ENCODE measurements around the gene ELP5. TPM values are rescaled to one million over a fixed set of nuclear protein-coding genes. Genes with fewer than 3 reads are reported as not detected.

The ELP5 gene
- polyA plus RNA-seq, 3 donors: 36.1 to 49.5 (median 44.1) TPM

DNA sequence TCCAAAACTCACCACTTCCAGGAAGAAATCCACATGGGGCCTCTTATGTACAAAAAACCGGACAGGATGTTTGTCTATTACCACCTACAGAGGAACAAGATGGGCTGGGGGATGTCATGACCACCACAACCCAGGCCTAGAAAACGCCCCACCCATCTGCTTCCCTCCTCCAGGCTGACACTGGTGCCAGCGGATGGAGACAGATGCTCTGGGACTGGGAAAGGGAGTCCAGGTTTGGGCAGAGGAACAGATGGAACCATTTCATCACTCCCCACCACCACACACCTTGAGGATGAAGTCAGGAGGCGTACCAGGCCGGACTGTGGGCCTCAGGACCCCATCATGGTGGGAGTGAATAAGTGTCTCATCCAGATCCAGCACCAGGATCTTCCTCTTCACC lies 5.2 kb upstream of the ELP5 start:
- Mint-ChIP-seq H3K36me3 (peaks cover 24 to 40% of the 10 kb centered on the region in 2 donors), H3K27ac (peak overlapping the region in 3 of 7 donors; percentile 33 to 62 (median 61)), H3K4me3 (no peak overlapping the region), H3K4me1 (peaks cover 32% of the 10 kb centered on the region), H3K9me3 (peaks cover 0 to 4% (median 0%) of the 10 kb centered on the region in 7 donors), H3K27me3 (ENCODE audit: low read depth in 3 of 3) (no peaks in the 10 kb centered on the region)
- H3K4me2 ChIP-seq (replicated peaks; ENCODE audit: extremely low read depth, low read length, poor library complexity, severe bottlenecking): no peak overlapping the region
- no peak overlapping the region for H3K4me3 ChIP-seq (replicated peaks in 1 of 3; ENCODE audit: low read depth in 2 of 3, low read length in 3 of 3)
- peaks cover 28 to 34% of the 10 kb centered on the region in 2 donors for H3K4me1 ChIP-seq (ENCODE audit: control insufficient read depth in 1 of 2, insufficient read depth in 2 of 2, low read length in 2 of 2)
- H4K20me1 ChIP-seq (ENCODE audit: insufficient read depth, low read length): peaks cover 5% of the 10 kb centered on the region
- intact Hi-C loops (cut with micrococcal nuclease): no loop called here
- no peaks in the 10 kb centered on the region for H3K27me3 ChIP-seq (ENCODE audit: control insufficient read depth in 2 of 2, insufficient read depth in 2 of 2, low read length in 2 of 2)
- WGBS (ENCODE audit: insufficient coverage): 100% methylated on average over 1 of the region's 5 CpGs
- peaks cover 30% of the 10 kb centered on the region in 2 donors for H3K36me3 ChIP-seq (replicated peaks in 1 of 2; ENCODE audit: control insufficient read depth in 1 of 2, insufficient read depth in 2 of 2, low read length in 2 of 2)
- peaks cover 76% of the 10 kb centered on the region for H3K79me2 ChIP-seq (ENCODE audit: insufficient read depth, low read length)
- no peak overlapping the region for H2AFZ ChIP-seq (ENCODE audit: insufficient read depth, low read depth, low read length, poor library complexity, severe bottlenecking)
- no peaks in the 10 kb centered on the region for H3K9me3 ChIP-seq (replicated peaks in 1 of 2; ENCODE audit: control insufficient read depth in 1 of 2, insufficient read depth in 1 of 2, low read length in 2 of 2)
- DNase-seq: no peak
- no peak overlapping the region for H3K9ac ChIP-seq (ENCODE audit: insufficient read depth, low read length, poor library complexity, severe bottlenecking)
- TF ChIP-seq, protein P1, sequence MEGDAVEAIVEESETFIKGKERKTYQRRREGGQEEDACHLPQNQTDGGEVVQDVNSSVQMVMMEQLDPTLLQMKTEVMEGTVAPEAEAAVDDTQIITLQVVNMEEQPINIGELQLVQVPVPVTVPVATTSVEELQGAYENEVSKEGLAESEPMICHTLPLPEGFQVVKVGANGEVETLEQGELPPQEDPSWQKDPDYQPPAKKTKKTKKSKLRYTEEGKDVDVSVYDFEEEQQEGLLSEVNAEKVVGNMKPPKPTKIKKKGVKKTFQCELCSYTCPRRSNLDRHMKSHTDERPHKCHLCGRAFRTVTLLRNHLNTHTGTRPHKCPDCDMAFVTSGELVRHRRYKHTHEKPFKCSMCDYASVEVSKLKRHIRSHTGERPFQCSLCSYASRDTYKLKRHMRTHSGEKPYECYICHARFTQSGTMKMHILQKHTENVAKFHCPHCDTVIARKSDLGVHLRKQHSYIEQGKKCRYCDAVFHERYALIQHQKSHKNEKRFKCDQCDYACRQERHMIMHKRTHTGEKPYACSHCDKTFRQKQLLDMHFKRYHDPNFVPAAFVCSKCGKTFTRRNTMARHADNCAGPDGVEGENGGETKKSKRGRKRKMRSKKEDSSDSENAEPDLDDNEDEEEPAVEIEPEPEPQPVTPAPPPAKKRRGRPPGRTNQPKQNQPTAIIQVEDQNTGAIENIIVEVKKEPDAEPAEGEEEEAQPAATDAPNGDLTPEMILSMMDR (IDR thresholded peaks at IDR 0.05): no peak
- no peak overlapping the region for H3K27ac ChIP-seq (ENCODE audit: low read depth in 1 of 2, low read length in 2 of 2)

DNA sequence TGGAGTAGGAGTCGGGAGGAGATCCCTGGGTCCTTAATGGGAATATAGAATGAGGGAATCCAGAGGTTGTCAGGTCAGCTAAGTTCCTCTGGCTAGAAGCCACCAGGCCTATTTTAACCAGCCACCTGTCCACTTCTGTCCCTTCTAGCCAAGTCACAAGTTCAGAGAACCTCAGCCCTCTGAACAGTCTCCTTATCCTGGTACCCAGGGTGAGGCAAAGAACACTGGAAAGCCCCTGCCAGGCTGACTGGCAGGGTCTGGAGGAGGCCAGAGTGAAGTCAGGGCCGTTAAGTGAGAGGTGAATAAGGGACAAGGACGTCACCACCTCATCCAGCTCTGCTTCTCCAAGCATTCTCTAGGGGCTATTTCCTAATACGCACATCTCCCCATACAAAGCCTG lies 3.2 kb upstream of the ELP5 start:
- no peak overlapping the region for H3K4me2 ChIP-seq (replicated peaks; ENCODE audit: extremely low read depth, low read length, poor library complexity, severe bottlenecking)

More for the DNA sequence above, 3.2 kb upstream of the ELP5 start:
- H3K27ac ChIP-seq (ENCODE audit: low read depth in 1 of 2, low read length in 2 of 2): peak overlapping the region in 1 of 2 donors; percentile 9
- no peaks in the 10 kb centered on the region for H3K27me3 Mint-ChIP-seq (ENCODE audit: low read depth in 3 of 3)
- DNase-seq: no peak
- TF ChIP-seq, protein P1 (IDR thresholded peaks at IDR 0.05): no peak
- H4K20me1 ChIP-seq (ENCODE audit: insufficient read depth, low read length): peaks cover 5% of the 10 kb centered on the region
- H3K36me3 Mint-ChIP-seq: peaks cover 26 to 40% of the 10 kb centered on the region in 2 donors
- peaks cover 75% of the 10 kb centered on the region for H3K79me2 ChIP-seq (ENCODE audit: insufficient read depth, low read length)
- intact Hi-C loops (cut with micrococcal nuclease): no loop called here
- H3K4me3 ChIP-seq (replicated peaks in 1 of 3; ENCODE audit: low read depth in 2 of 3, low read length in 3 of 3): no peak overlapping the region
- no peak overlapping the region for H3K9ac ChIP-seq (ENCODE audit: insufficient read depth, low read length, poor library complexity, severe bottlenecking)
- no peak overlapping the region for H3K4me3 Mint-ChIP-seq
- no peaks in the 10 kb centered on the region for H3K27me3 ChIP-seq (ENCODE audit: control insufficient read depth in 2 of 2, insufficient read depth in 2 of 2, low read length in 2 of 2)
- peaks cover 28 to 30% of the 10 kb centered on the region in 2 donors for H3K36me3 ChIP-seq (replicated peaks in 1 of 2; ENCODE audit: control insufficient read depth in 1 of 2, insufficient read depth in 2 of 2, low read length in 2 of 2)
- WGBS (ENCODE audit: insufficient coverage): 90% methylated on average over 2 of the region's 4 CpGs
- H3K4me1 ChIP-seq (ENCODE audit: control insufficient read depth in 1 of 2, insufficient read depth in 2 of 2, low read length in 2 of 2): peaks cover 31 to 36% of the 10 kb centered on the region in 2 donors
- H3K9me3 Mint-ChIP-seq: no peaks in the 10 kb centered on the region
- H3K27ac Mint-ChIP-seq: peak overlapping the region in 3 of 7 donors; percentile 4 to 95 (median 46)
- no peaks in the 10 kb centered on the region for H3K9me3 ChIP-seq (replicated peaks in 1 of 2; ENCODE audit: control insufficient read depth in 1 of 2, insufficient read depth in 1 of 2, low read length in 2 of 2)
- H2AFZ ChIP-seq (ENCODE audit: insufficient read depth, low read depth, low read length, poor library complexity, severe bottlenecking): no peak overlapping the region
- H3K4me1 Mint-ChIP-seq: peaks cover 35% of the 10 kb centered on the region
